GM23338 (cell line): ENCODE data around the gene FLT1. TPM values are rescaled to one million over a fixed set of nuclear protein-coding genes. Genes with fewer than 3 reads are reported as not detected.
A peak's percentile ranks its signal among the peaks of the same experiment; 100 is the strongest.

Experiments
- ATAC-seq: fragments of 200-7000 bp; cut with Tn5 transposase; 3 replicates; pipeline ENCODE4 v1.9.1; 2020
- DNase-seq: peaks from one replicate; pipeline ENCODE4 v3.0.0-alpha.2; 2015; ENCODE audit warnings: low spot score
- H2AFZ ChIP-seq: fragments of 200-600 bp; sonication (generic); 2 replicates; pipeline ENCODE4 v1.8.0; 2016; ENCODE audit warnings: antibody characterized with exemption, mild to moderate bottlenecking, moderate library complexity
- H3F3A ChIP-seq: fragments of 200-600 bp; sonication (generic); replicated peaks from 2 replicates; pipeline ENCODE4 v1.8.0; 2017; ENCODE audit warnings: antibody characterized with exemption, mixed run types, low read depth
- H3K27ac ChIP-seq: fragments of 200-600 bp; sonication (generic); 2 replicates; pipeline ENCODE4 v1.6.1; 2016; ENCODE audit warnings: low read depth
- H3K27me3 ChIP-seq: fragments of 200-600 bp; sonication (generic); 2 replicates; pipeline ENCODE4 v1.8.0; 2016; ENCODE audit warnings: mild to moderate bottlenecking, mixed run types, moderate library complexity; ENCODE audit not compliant: insufficient read depth
- H3K36me3 ChIP-seq: fragments of 200-600 bp; sonication (generic); 2 replicates; pipeline ENCODE4 v1.8.0; 2016; ENCODE audit warnings: mild to moderate bottlenecking; ENCODE audit not compliant: insufficient read depth
- H3K4me1 ChIP-seq: fragments of 200-600 bp; sonication (generic); 2 replicates; pipeline ENCODE4 v1.8.0; 2016; ENCODE audit warnings: mild to moderate bottlenecking, moderate library complexity; ENCODE audit not compliant: insufficient read depth
- H3K4me2 ChIP-seq: fragments of 200-600 bp; sonication (generic); 2 replicates; pipeline ENCODE4 v1.7.1; 2017; ENCODE audit warnings: mixed run types
- H3K4me3 ChIP-seq: fragments of 200-600 bp; sonication (generic); 2 replicates; pipeline ENCODE4 v1.6.1; 2016; ENCODE audit warnings: mixed run types
- H3K79me2 ChIP-seq: fragments of 200-600 bp; sonication (generic); replicated peaks from 2 replicates; pipeline ENCODE4 v1.8.0; 2017; ENCODE audit warnings: mild to moderate bottlenecking; ENCODE audit not compliant: insufficient read depth
- H3K9me2 ChIP-seq: fragments of 200-600 bp; sonication (generic); 2 replicates; pipeline ENCODE4 v1.8.0; 2017; ENCODE audit not compliant: insufficient read depth
- H4K20me1 ChIP-seq: fragments of 200-600 bp; sonication (generic); replicated peaks from 2 replicates; pipeline ENCODE4 v1.8.0; 2017; ENCODE audit warnings: mild to moderate bottlenecking; ENCODE audit not compliant: insufficient read depth
- H3K27ac Mint-ChIP-seq: 2 replicates; pipeline ENCODE4 v1.8.0; 2020; ENCODE audit warnings: inconsistent platforms, mild to moderate bottlenecking, moderate library complexity, mixed read lengths
- H3K27me3 Mint-ChIP-seq: 3 replicates; pipeline ENCODE4 v1.8.0; 2022; ENCODE audit warnings: low read depth, mild to moderate bottlenecking, moderate library complexity, mixed read lengths, inconsistent platforms; ENCODE audit not compliant: insufficient read depth, poor library complexity
- H3K36me3 Mint-ChIP-seq: 3 replicates; pipeline ENCODE4 v1.8.0; 2021; ENCODE audit warnings: low read depth, mild to moderate bottlenecking, inconsistent platforms, moderate library complexity, mixed read lengths
- H3K4me1 Mint-ChIP-seq: 3 replicates; pipeline ENCODE4 v1.8.0; 2020; ENCODE audit warnings: mild to moderate bottlenecking, inconsistent platforms, mixed read lengths
- H3K4me3 Mint-ChIP-seq: 3 replicates; pipeline ENCODE4 v1.8.0; 2021; ENCODE audit warnings: moderate library complexity, mild to moderate bottlenecking, inconsistent platforms, mixed read lengths
- H3K9me3 Mint-ChIP-seq: 3 replicates; pipeline ENCODE4 v1.8.0; 2020; ENCODE audit warnings: moderate library complexity, mild to moderate bottlenecking, inconsistent platforms, mixed read lengths
- CREB1 ChIP-seq: fragments of 250-450 bp; sonication (Bioruptor Pico); IDR thresholded peaks from 2 replicates; pipeline ENCODE4 v1.5.0; 2020; ENCODE audit warnings: low read depth, mild to moderate bottlenecking, moderate library complexity
- CTCF ChIP-seq, 2 experiments: fragments of 200-600 bp in 1 of 2; sonication (generic) in 1 of 2; conservative IDR thresholded peaks; 2 replicates each; pipeline versions ENCODE4 v1.5.1 to v1.6.1; 2016 to 2017; ENCODE audit warnings: antibody characterized with exemption in 2 of 2, low read depth in 2 of 2, mild to moderate bottlenecking in 2 of 2, moderate library complexity in 1 of 2
- ETS1 ChIP-seq: IDR thresholded peaks from 2 replicates; pipeline ENCODE4 v1.6.1; 2016; ENCODE audit warnings: antibody characterized with exemption
- EZH2 ChIP-seq: fragments of 200-600 bp; sonication (generic); IDR thresholded peaks from one replicate; pipeline ENCODE4 v1.8.0; 2017; ENCODE audit warnings: antibody characterized with exemption, mild to moderate bottlenecking, low read depth; ENCODE audit not compliant: unreplicated experiment
- EZH2phosphoT487 ChIP-seq: fragments of 200-600 bp; sonication (generic); IDR thresholded peaks from one replicate; pipeline ENCODE4 v1.8.1; 2018; ENCODE audit warnings: antibody characterized with exemption; ENCODE audit not compliant: unreplicated experiment
- JUNB ChIP-seq: IDR thresholded peaks from one replicate; pipeline ENCODE4 v1.6.1; 2016; ENCODE audit warnings: antibody characterized with exemption; ENCODE audit not compliant: unreplicated experiment
- NANOG ChIP-seq: IDR thresholded peaks from 2 replicates; pipeline ENCODE4 v1.6.1; 2016; ENCODE audit warnings: antibody characterized with exemption, borderline replicate concordance
- POLR2AphosphoS5 ChIP-seq: IDR thresholded peaks from 2 replicates; pipeline ENCODE4 v1.6.1; 2016; ENCODE audit warnings: antibody characterized with exemption, low read depth
- REST ChIP-seq: IDR thresholded peaks from one replicate; pipeline ENCODE4 v1.6.1; 2018; ENCODE audit warnings: antibody characterized with exemption; ENCODE audit not compliant: unreplicated experiment
- STAT1 ChIP-seq: IDR thresholded peaks from one replicate; pipeline ENCODE4 v1.6.1; 2016; ENCODE audit warnings: antibody characterized with exemption; ENCODE audit not compliant: unreplicated experiment
- ZNF114 ChIP-seq: fragments of 250-450 bp; sonication (Bioruptor Pico); IDR thresholded peaks from 2 replicates; pipeline ENCODE4 v1.5.0; 2020; ENCODE audit warnings: mild to moderate bottlenecking, moderate library complexity
- ZNF331 ChIP-seq: fragments of 250-450 bp; sonication (Bioruptor Pico); IDR thresholded peaks from 2 replicates; pipeline ENCODE4 v1.5.0; 2020; ENCODE audit warnings: low read depth, mild to moderate bottlenecking, moderate library complexity
- ZNF462 ChIP-seq: fragments of 250-450 bp; sonication (Bioruptor Pico); IDR thresholded peaks from 2 replicates; pipeline ENCODE4 v1.5.0; 2020; ENCODE audit warnings: mild to moderate bottlenecking, moderate library complexity
- polyA plus RNA-seq: library from polyadenylated mRNA; unstranded; fragments of >200 nt; fragmentation: Nextera tagmentation; extraction: Ambion mirVana; gene quantifications from 2 replicates; pipeline ENCODE4 v1.2.1, GENCODE V29; 2016
- total RNA-seq: library from RNA; depleted of rRNA; stranded (reverse); fragments of >200 nt; shearing (Covaris generic); gene quantifications from 2 replicates; pipeline ENCODE4 v1.2.3, GENCODE V29; 2014

FLT1 gene
- total and polyA plus RNA-seq, 2 experiments from 2014 or later: 26.8 to 116 TPM

GRCh38 chr13:28476919-28477708 lies 17.8 kb downstream of the FLT1 start:
- no peak for ATAC-seq
- TF ChIP-seq ETS1 (no peak), ZNF114 (CRISPR knock-in tag) (no peak), EZH2phosphoT487 (no peak), STAT1 (no peak), ZNF331 (CRISPR knock-in tag) (no peak), EZH2 (no peak), POLR2AphosphoS5 (no peak), CTCF (conservative IDR thresholded peaks at IDR 0.05; ENCODE audit: low read depth in 2 of 2) (no peak), NANOG (no peak), ZNF462 (no peak), CREB1 (CRISPR knock-in tag) (no peak), JUNB (no peak), REST (no peak)
- Mint-ChIP-seq H3K36me3 (peaks cover 39% of the 10 kb centered on the region), H3K4me3 (no peak overlapping the region), H3K27me3 (no peaks in the 10 kb centered on the region), H3K27ac (no peak overlapping the region; the same call in 1 of the 2 replicates), H3K9me3 (peaks cover 10% of the 10 kb centered on the region; the same call in 2 of the 3 replicates), H3K4me1 (peaks cover 62% of the 10 kb centered on the region)
- H3K27me3 ChIP-seq: no peaks in the 10 kb centered on the region
- peaks cover 99% of the 10 kb centered on the region for H3K79me2 ChIP-seq
- no peak overlapping the region for H3K4me2 ChIP-seq
- no peaks in the 10 kb centered on the region for H3F3A ChIP-seq
- H3K27ac ChIP-seq: 0 out of 2 replicates have a peak overlapping the region, but pooled peaks have one; percentile 7
- DNase-seq: no peak
- H2AFZ ChIP-seq: no peak overlapping the region
- peaks cover 33% of the 10 kb centered on the region for H4K20me1 ChIP-seq
- no peak overlapping the region for H3K4me3 ChIP-seq
- no peaks in the 10 kb centered on the region for H3K9me2 ChIP-seq
- H3K36me3 ChIP-seq: no peaks in the 10 kb centered on the region
- peaks cover 40% of the 10 kb centered on the region for H3K4me1 ChIP-seq
